Thoracic aorta endothelial cell (primary cell): ENCODE data around the gene TSPAN13. TPM values are rescaled to one million over a fixed set of nuclear protein-coding genes. Genes with fewer than 3 reads are reported as not detected.

ENCODE experiments used
- total RNA-seq: library from RNA; depleted of rRNA; stranded (reverse); fragments of >200 nt; gene quantifications from 2 replicates; pipeline ENCODE4 v1.2.3, GENCODE V29; 2012

TSPAN13 gene
- total RNA-seq = 25.4 and 37.9 TPM in 2 replicates

GRCh38 chr7:16753102-16753931, at the start of gene TSPAN13:
TSS of gene TSPAN13 (plus strand) at chr7:16753755. CDS start at chr7:16753968, 213 bp downstream.

GRCh38 chr7:16804674-16805439, 51.3 kb downstream of the TSPAN13 start, which contains the start of gene AGR2:
TSS of gene AGR2 (minus strand) at chr7:16804999. CDS start at chr7:16801796, 3,203 bp downstream.

Other genes with a start within 250 kb of the TSPAN13 start
- not detected in 2 replicates for gene LRRC72, start 226.9 kb upstream of the TSPAN13 start, total RNA-seq
- gene ANKMY2, start 108.0 kb upstream of the TSPAN13 start, total RNA-seq = 9.8 and 12.5 TPM in 2 replicates
- 122 and 137 TPM in 2 replicates for gene BZW2, start 107.6 kb upstream of the TSPAN13 start, total RNA-seq
- not detected in 2 replicates for gene AGR2, start 51.2 kb downstream of the TSPAN13 start, total RNA-seq
- not detected in 2 replicates for gene AGR3, start 128.2 kb downstream of the TSPAN13 start, total RNA-seq